GM12801 (cell line): ENCODE measurements around the gene PTRHD1.

Experiments used
- CTCF ChIP-seq: IDR thresholded peaks from one replicate; pipeline ENCODE4 v1.5.1; 2011; ENCODE audit warnings: control low read depth; ENCODE audit not compliant: insufficient read length; ENCODE audit errors: extremely low read depth

Gene PTRHD1

GRCh38 chr2:24788816-24789215 lies 4.4 kb downstream of the PTRHD1 start:
- no peak for TF ChIP-seq CTCF

- no peak for TF ChIP-seq CTCF
Measured at GRCh38 chr2:24787532-24787931, 5.7 kb downstream of the PTRHD1 start.

- no peak for TF ChIP-seq CTCF
Measured at GRCh38 chr2:24785671-24786321, 7.4 kb downstream of the PTRHD1 start.

GRCh38 chr2:24783641-24784040 lies 9.6 kb downstream of the PTRHD1 start:
- TF ChIP-seq CTCF: no peak

GRCh38 chr2:24779116-24779515 lies 14.1 kb downstream of the PTRHD1 start:
- no peak for TF ChIP-seq CTCF

- TF ChIP-seq CTCF: no peak
Measured at GRCh38 chr2:24774373-24774772, 18.8 kb downstream of the PTRHD1 start.

- no peak for TF ChIP-seq CTCF
Measured at GRCh38 chr2:24771764-24772586, 21.2 kb downstream of the PTRHD1 start.
